Activated CD4-positive, alpha-beta T cell treated with anti-CD3 and anti-CD28 coated beads, Interleukin-2, Interleukin-6, amounts not matched to agents 100 ng/mL and 50 ng/mL, durations not matched to agents 16 hours and 8 hours (primary cell): ENCODE data around the gene POU1F1.
A peak's percentile ranks its signal among the peaks of the same experiment; 100 is the strongest.
"Not testable (repeated sequence)": the region's sequence is repeated elsewhere in the genome, so short reads cannot be mapped to it uniquely, and the experiment has no call there.

ENCODE experiments used
- DNase-seq: peaks from one replicate; pipeline ENCODE4 v3.0.0-alpha.2; 2020

POU1F1 gene

GRCh38 chr3:87248831-87249230 is 27.6 kb downstream of the POU1F1 start:
- DNase-seq = no peak

DNA sequence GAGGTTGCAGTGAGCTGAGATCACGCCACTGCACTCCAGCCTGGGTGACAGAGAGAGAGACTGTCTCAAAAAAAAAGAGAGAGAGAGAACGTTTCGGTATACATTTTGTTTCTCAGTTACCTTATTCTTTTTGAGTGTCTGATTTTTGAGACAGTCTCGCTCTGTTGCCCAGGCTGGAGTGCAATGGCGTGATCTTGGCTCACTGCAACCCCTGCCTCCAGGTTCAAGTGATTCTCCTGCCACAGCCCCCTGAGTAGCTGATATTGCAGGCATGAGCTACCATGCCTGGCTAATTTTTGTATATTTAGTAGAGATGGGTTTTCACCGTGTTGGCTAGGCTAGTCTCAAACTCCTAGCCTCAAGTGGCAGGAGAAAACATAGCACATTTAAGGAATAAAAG is 28.2 kb downstream of the POU1F1 start:
- DNase-seq = not testable (repeated sequence)

DNA sequence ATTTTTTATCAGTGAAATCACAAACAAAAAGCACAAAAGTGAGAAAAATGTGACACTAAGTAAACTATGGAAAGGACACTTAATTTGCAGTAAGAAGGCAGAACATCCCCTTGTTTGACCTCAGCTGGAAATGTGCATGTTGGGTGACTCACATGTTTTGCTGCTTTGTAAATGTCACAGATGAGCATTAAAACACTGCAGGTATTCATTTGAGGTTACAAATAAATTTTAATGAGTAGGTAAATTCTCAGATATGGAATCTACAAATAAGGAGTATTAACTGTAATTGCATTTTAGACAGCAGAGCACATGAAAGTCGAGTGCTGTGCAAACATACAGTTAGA is 29.0 kb downstream of the POU1F1 start:
- no peak for DNase-seq

DNA sequence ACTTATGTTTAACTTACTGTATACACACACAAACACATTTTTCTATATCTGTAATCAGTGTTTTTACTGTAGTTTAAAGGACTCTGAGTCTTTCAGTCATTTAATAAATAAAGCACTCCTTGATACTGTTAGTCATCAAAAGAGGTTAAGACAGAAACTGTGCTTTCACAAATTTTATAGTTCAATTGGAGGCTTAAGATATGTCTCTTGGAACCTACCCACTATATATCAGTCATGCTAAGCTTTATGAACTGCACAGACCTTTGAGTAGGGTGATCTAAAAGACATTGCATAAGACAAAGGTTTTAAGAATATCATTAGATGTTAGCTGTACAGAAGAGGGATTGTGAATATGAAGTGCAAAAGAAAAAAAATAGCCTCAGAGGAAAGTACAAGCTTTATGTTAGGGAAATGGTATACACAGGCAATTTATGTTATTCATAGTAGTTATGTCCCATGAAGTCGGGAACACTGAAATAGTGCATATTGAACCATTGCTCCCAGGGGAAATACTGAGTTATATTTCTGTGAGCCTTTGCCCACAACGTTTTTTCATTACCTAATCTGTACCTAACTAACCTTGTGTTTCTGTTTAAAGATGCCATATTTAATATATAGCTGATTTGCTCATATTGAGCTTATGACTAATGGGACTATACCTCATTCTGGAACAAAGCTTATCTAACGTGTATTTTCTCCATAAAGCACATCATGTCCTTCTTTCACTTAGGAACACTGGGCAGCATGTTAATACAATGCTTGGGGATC is 29.5 kb downstream of the POU1F1 start:
- no peak for DNase-seq

DNA sequence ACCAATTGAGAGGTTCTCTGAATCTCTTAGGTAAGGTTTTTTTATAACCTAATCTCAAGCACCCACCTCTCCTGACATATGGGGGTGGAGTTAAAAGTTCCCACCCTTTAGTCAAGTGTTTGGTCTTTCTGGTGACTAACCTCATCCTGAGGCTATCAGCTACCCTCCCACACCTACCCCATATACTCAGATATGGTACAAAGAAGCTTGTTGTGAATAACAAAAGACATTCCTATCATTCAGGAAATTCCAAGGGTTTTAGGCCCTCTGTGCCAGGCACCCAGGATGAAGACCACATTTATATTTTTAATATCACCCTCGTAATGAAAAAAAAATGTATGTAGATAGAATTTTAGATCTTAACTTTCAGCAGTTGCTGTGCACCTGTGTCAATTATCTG is 40.3 kb downstream of the POU1F1 start:
- no peak for DNase-seq

DNA sequence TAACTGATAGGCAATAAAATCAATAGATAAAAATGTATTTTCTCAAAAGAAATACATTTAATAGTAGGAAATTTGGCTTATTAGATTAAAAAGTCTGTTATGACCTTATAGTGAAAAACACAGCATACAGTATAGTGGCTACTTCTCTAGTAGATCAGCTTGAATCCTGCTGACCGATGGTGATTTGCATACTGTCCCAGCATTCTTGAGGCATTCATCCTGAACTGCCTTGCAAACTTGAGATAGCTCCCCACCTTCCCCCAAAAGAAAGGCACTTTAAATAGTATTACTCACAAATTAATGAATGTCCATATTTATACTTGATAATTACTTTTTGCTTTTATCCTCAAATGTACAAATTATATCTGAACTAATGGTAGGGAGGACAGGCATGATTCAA is 42.6 kb downstream of the POU1F1 start:
- DNase-seq = no peak

GRCh38 chr3:87229113-87229512 is 47.3 kb downstream of the POU1F1 start:
- DNase-seq = no peak

- no peak for DNase-seq
Measured at GRCh38 chr3:87228316-87228715, 48.1 kb downstream of the POU1F1 start.

DNA sequence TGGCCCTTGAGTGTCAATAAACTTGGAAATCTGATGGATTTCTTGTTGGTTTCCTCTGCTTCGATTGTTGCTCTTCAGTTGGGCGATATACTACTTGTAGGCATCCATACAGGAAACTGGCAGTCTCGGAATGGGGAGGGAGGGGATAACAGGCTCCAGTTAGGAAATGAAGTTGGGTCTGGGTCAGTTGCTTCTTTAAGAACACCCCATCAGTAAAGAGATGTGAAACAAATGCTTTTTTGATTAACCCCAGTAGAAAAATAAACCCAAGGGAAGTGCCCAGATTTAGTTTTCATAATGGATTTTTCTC is 48.6 kb downstream of the POU1F1 start:
- no peak for DNase-seq

GRCh38 chr3:87227104-87227834 is 49.1 kb downstream of the POU1F1 start, which contains the start of gene CHMP2B:
Gene CHMP2B, plus strand, starts transcription at chr3:87227309. Its CDS starts 214 bp downstream, at chr3:87227523.
- DNase-seq = peak; percentile 92

DNA sequence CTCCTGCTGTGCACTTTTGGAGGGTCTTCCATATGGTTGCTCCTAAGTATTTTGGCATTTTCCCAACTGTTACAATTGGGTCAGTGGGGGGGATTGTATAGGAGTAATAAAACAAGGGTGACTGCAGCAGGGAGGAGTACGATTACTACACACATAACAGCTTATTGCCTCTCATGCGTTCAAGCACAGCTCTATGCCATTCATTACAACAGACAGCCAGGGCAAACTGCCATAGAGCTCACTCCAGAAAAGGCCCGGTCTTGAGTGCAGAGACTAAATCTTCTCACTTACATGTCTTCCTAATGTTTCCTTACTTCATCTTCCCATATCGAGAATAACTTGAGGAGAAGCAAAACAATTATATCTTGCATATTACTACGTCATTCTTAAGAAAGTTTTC is 50.7 kb downstream of the POU1F1 start:
- DNase-seq = no peak

DNA sequence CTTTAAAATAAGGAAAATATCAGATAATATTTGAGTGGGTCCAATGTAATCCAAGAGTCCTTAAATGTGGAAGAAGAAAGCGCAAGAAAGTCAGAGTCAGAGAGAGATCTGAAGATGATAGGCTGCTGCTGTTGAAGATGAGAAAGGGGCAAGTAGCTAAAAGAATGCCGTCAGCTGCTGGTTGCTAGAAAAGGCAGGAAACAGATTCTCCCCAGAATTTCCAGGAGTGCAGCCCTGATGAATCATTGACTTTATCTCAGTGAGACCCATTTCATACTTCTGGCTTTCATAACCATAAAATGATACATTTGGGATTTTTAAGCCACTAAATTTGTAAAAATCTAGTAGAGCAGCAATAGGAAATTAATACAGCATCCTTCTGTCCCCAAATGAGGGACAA is 56.8 kb downstream of the POU1F1 start:
- DNase-seq = no peak

GRCh38 chr3:87218560-87218959 is 57.8 kb downstream of the POU1F1 start:
- no peak for DNase-seq
